HEK293T (cell line): ENCODE results near the gene PRSS1.
"Not testable (repeated sequence)": the region's sequence is repeated elsewhere in the genome, so short reads cannot be mapped to it uniquely, and the experiment has no call there.

Experiments
- CTCF ChIA-PET: fragments of 350-600 bp; formaldehyde crosslinking; extraction: SDS; loops from one replicate; lab custom pipeline; 2021; ENCODE audit warnings: antibody characterized with exemption, inconsistent platforms; lab: Yijun Ruan, JAX
- POLR2A ChIA-PET: fragments of 350-600 bp; formaldehyde crosslinking; extraction: SDS; loops from one replicate; lab custom pipeline; 2020; ENCODE audit warnings: antibody characterized with exemption, inconsistent platforms; lab: Yijun Ruan, JAX
- DNase-seq: peaks from one replicate; pipeline ENCODE4 v3.0.0; 2012; ENCODE audit warnings: mixed read lengths; ENCODE audit errors: extremely low spot score
- ARNT ChIP-seq: fragments of 450-650 bp; IDR thresholded peaks from 2 replicates; pipeline ENCODE4 v1.6.1; 2017; ENCODE audit warnings: mild to moderate bottlenecking
- BHLHE40 ChIP-seq: fragments of 450-650 bp; IDR thresholded peaks from 2 replicates; pipeline ENCODE4 v1.6.1; 2016; ENCODE audit warnings: mild to moderate bottlenecking, moderate library complexity, borderline replicate concordance
- CTBP1 ChIP-seq: fragments of 450-650 bp; IDR thresholded peaks from 2 replicates; pipeline ENCODE4 v1.6.1; 2016; ENCODE audit warnings: borderline replicate concordance
- ELF4 ChIP-seq: fragments of 450-650 bp; IDR thresholded peaks from 2 replicates; pipeline ENCODE4 v1.6.1; 2017; ENCODE audit warnings: antibody characterized with exemption
- FOXA1 ChIP-seq: fragments of 450-650 bp; IDR thresholded peaks from 2 replicates; pipeline ENCODE4 v1.6.1; 2016; ENCODE audit warnings: mild to moderate bottlenecking
- FOXK2 ChIP-seq: fragments of 450-650 bp; IDR thresholded peaks from 2 replicates; pipeline ENCODE4 v1.6.1; 2016; ENCODE audit warnings: mild to moderate bottlenecking
- FOXM1 ChIP-seq: fragments of 450-650 bp; IDR thresholded peaks from 2 replicates; pipeline ENCODE4 v1.6.1; 2017; ENCODE audit warnings: mild to moderate bottlenecking, borderline replicate concordance
- HDGF ChIP-seq: fragments of 450-650 bp; IDR thresholded peaks from 2 replicates; pipeline ENCODE4 v1.6.1; 2017; ENCODE audit warnings: antibody characterized with exemption, borderline replicate concordance
- L3MBTL2 ChIP-seq: fragments of 450-650 bp; conservative IDR thresholded peaks from 2 replicates; pipeline ENCODE4 v1.6.1; 2016; ENCODE audit warnings: mild to moderate bottlenecking
- LEF1 ChIP-seq: fragments of 450-650 bp; IDR thresholded peaks from 2 replicates; pipeline ENCODE4 v1.6.1; 2017; ENCODE audit warnings: mild to moderate bottlenecking, borderline replicate concordance
- NFRKB ChIP-seq: fragments of 450-650 bp; IDR thresholded peaks from 2 replicates; pipeline ENCODE4 v1.6.1; 2016; ENCODE audit warnings: mild to moderate bottlenecking, moderate library complexity
- PKNOX1 ChIP-seq: fragments of 450-650 bp; IDR thresholded peaks from 2 replicates; pipeline ENCODE4 v1.6.1; 2016
- SP1 ChIP-seq: fragments of 450-650 bp; IDR thresholded peaks from 2 replicates; pipeline ENCODE4 v1.6.1; 2017
- SUZ12 ChIP-seq: fragments of 450-650 bp; IDR thresholded peaks from 2 replicates; pipeline ENCODE4 v1.6.1; 2016; ENCODE audit warnings: mild to moderate bottlenecking
- TARDBP ChIP-seq: fragments of 450-650 bp; IDR thresholded peaks from 2 replicates; pipeline ENCODE4 v1.6.1; 2016
- ZNF384 ChIP-seq: fragments of 450-650 bp; IDR thresholded peaks from 2 replicates; pipeline ENCODE4 v1.6.1; 2016

Gene PRSS1

GRCh38 chr7:142762104-142762503 is 12.8 kb downstream of the PRSS1 start:
- CTCF ChIA-PET, result no interaction called here
- no peak for DNase-seq
- TF ChIP-seq LEF1 (no peak), SP1 (no peak), L3MBTL2 (no peak), FOXK2 (no peak), TARDBP (no peak), NFRKB (no peak), FOXM1 (no peak)
- POLR2A ChIA-PET, result no interaction called here

GRCh38 chr7:142767451-142767850 is 18.2 kb downstream of the PRSS1 start:
- CTCF ChIA-PET, result no interaction called here
- TF ChIP-seq CTBP1 (no peak), L3MBTL2 (no peak), BHLHE40 (no peak), FOXM1 (no peak), ARNT (no peak), ZNF384 (no peak), HDGF (no peak), ELF4 (no peak), PKNOX1 (no peak), TARDBP (no peak), FOXK2 (no peak), SP1 (no peak), SUZ12 (no peak), NFRKB (no peak), FOXA1 (no peak), LEF1 (no peak)
- DNase-seq, result no peak
- POLR2A ChIA-PET, result no interaction called here

- DNase-seq, result no peak
- ChIA-PET POLR2A (no interaction called here), CTCF (interaction anchor here (0.7 to 1.2 kb wide), 2 partner anchors 15 to 87 kb away, joined by 4 read pairs; no protein-coding TSS in a partner anchor)
- TF ChIP-seq ZNF384 (no peak), HDGF (no peak), NFRKB (no peak), SUZ12 (no peak), ARNT (no peak), FOXK2 (no peak), CTBP1 (no peak), FOXA1 (no peak), LEF1 (no peak), ELF4 (no peak), TARDBP (no peak), BHLHE40 (no peak), SP1 (no peak), L3MBTL2 (no peak), FOXM1 (no peak), PKNOX1 (no peak)
These were observed 18.6 kb downstream of the PRSS1 start for GRCh38 chr7:142767861-142768260.

- POLR2A ChIA-PET, DNase-seq: not testable (repeated sequence)
- CTCF ChIA-PET, result interaction anchor here (1.2 kb wide), 1 partner anchor 14 kb away, joined by 4 read pairs; no protein-coding TSS in a partner anchor
These were observed 19.6 kb downstream of the PRSS1 start for GRCh38 chr7:142768885-142769284.

GRCh38 chr7:142770661-142771352 is 21.5 kb downstream of the PRSS1 start, which contains the start of gene PRSS2:
TSS of gene PRSS2 (plus strand) at chr7:142770970. CDS start at chr7:142770983, 13 bp downstream.
- DNase-seq, result no peak
- POLR2A ChIA-PET, result no interaction called here

GRCh38 chr7:142771353-142771723 is 22.1 kb downstream of the PRSS1 start:
- ChIA-PET POLR2A (no interaction called here), CTCF (no interaction called here)
- no peak for TF ChIP-seq L3MBTL2
- no peak for TF ChIP-seq BHLHE40
- no peak for TF ChIP-seq FOXK2
- TF ChIP-seq ELF4, result no peak
- no peak for TF ChIP-seq NFRKB
- no peak for TF ChIP-seq LEF1
- TF ChIP-seq PKNOX1, result no peak
- no peak for TF ChIP-seq ZNF384
- no peak for TF ChIP-seq SP1
- TF ChIP-seq HDGF, result no peak
- no peak for TF ChIP-seq ARNT
- TF ChIP-seq FOXA1, result no peak
- no peak for TF ChIP-seq FOXM1
- TF ChIP-seq SUZ12, result no peak
- no peak for TF ChIP-seq CTBP1
- TF ChIP-seq TARDBP, result no peak
- DNase-seq, result no peak

More at GRCh38 chr7:142770661-142771352, 21.5 kb downstream of the PRSS1 start, which contains the start of gene PRSS2:
- TF ChIP-seq FOXA1 (no peak), ARNT (no peak), HDGF (no peak)
- CTCF ChIA-PET, result no interaction called here
